Gastroesophageal sphincter (tissue), 3 donors: ENCODE measurements around the gene LIMCH1.

Experiments
- CTCF ChIP-seq, 4 experiments: fragments of 200-600 bp in 2 of 4; fragments of 450-650 bp in 2 of 4; sonication (generic) in 1 of 4; IDR thresholded peaks; one replicate each; pipeline ENCODE4 v1.5.1; 2017 to 2019; ENCODE audit warnings: antibody characterized with exemption in 4 of 4, mild to moderate bottlenecking in 2 of 4, moderate library complexity in 2 of 4
- EP300 ChIP-seq: sonication (generic); formaldehyde crosslinking; IDR thresholded peaks from one replicate; pipeline ENCODE4 v1.6.1; 2017; ENCODE audit warnings: antibody characterized with exemption, mild to moderate bottlenecking
- POLR2A ChIP-seq, 2 donors: fragments of 450-650 bp; IDR thresholded peaks; one replicate each; pipeline ENCODE4 v1.6.1; 2017; ENCODE audit warnings: antibody characterized with exemption in 2 of 2, mild to moderate bottlenecking in 2 of 2, moderate library complexity in 1 of 2
- POLR2AphosphoS5 ChIP-seq: sonication (generic); formaldehyde crosslinking; IDR thresholded peaks from one replicate; pipeline ENCODE4 v1.6.1; 2017; ENCODE audit warnings: antibody characterized with exemption

DNA sequence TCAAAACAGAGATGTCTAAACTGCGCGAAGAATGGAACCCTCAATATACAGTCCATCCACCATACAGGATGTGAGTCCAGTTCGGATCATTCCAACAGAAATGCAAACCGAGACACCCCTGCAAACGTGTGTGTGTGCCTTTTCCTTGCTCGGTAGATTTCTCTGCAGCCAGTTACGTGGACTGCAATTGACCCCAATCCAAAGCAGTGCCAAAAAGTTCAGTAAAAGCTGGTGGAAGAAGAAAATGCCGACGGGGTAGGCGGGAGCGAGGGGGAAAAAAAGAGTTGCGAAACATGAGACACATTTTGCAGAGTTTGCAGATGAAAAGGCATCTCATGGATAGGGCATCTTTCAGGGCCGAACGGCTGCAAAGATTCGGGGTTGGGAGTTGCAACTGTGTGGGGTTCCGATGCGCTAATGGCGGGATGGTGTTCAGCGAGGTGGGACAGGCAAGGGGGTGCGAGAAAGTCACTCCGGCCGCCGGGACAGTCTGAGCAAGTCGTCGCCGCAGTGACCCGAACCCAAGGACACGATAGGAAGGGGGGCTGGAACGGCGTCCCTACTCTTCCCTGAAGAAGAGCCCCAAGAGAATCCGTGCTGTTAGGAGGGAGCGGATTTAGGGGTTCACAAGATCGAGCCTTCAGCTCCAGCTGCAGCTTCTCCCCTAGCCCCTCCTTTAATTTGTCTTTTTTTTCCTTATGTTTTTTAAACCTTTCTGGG is 206.8 kb downstream of the LIMCH1 start:
- TF ChIP-seq CTCF (IDR thresholded peaks at IDR 0.05) = no peak
- TF ChIP-seq EP300 = no peak
- no peak for TF ChIP-seq POLR2A (IDR thresholded peaks at IDR 0.05)
- no peak for TF ChIP-seq POLR2AphosphoS5
